ENCODE results near the gene GAS1.

The GAS1 gene

DNA sequence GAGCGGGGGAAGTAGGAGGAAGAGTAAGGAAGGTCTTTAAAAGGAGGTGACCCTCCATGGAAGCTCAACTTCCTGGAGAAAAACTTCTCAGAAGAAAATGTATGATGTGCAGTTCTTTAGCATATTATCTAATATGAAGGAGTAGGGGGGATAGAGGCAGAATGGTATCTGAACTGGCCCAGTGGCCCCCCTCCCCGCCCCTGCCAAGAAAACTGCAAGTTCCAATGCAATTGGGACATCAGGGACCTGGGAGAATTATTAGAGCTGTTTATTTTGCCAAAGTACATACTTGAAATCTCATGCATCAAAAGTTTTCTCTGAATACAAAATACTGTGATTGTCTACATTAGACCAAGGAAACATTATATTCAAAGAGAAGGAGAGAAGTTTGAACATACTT, 40.6 kb upstream of the GAS1 start:
- no peaks in the 10 kb centered on the region for H3K4me1 ChIP-seq (ENCODE audit: control insufficient read depth, low read depth, low read length)
- no peak overlapping the region for H4K5ac ChIP-seq (ENCODE audit: low read length)
- H4K8ac ChIP-seq (ENCODE audit: low read depth, low read length) = no peak overlapping the region
- H2AK5ac ChIP-seq (ENCODE audit: low read length) = no peak overlapping the region
- no peaks in the 10 kb centered on the region for H3K27me3 ChIP-seq (ENCODE audit: insufficient read depth, low read length, poor library complexity)
- H2BK15ac ChIP-seq (replicated peaks; ENCODE audit: low read depth) = no peak overlapping the region
- H3K18ac ChIP-seq (ENCODE audit: low read length) = no peak overlapping the region
- no peak overlapping the region for H3K4me3 ChIP-seq (ENCODE audit: low read length)
- H2BK120ac ChIP-seq (ENCODE audit: low read depth, low read length) = no peak overlapping the region
- no peak overlapping the region for H3K56ac ChIP-seq (ENCODE audit: low read length)
- DNase-seq = no peak
- no peak overlapping the region for H3K4ac ChIP-seq (ENCODE audit: low read depth, low read length)
- H3K79me1 ChIP-seq (ENCODE audit: low read length) = no peaks in the 10 kb centered on the region
- no peak overlapping the region for H3K9ac ChIP-seq (ENCODE audit: low read length)
- H3K79me2 ChIP-seq (ENCODE audit: control insufficient read depth, insufficient read depth, low read length) = no peaks in the 10 kb centered on the region
- no peaks in the 10 kb centered on the region for H3K36me3 ChIP-seq (ENCODE audit: control insufficient read depth, insufficient read depth, low read length)
- H3K27ac ChIP-seq (ENCODE audit: low read depth, low read length) = no peak overlapping the region
- no CpG with 5 or more reads among the region's 2 CpGs for WGBS (ENCODE audit: extremely low coverage, insufficient coverage, low lambda C conversion rate)
- no peak overlapping the region for H2BK5ac ChIP-seq (ENCODE audit: low read length)
- no peak overlapping the region for H3K23ac ChIP-seq (ENCODE audit: low read length)
- H3K4me2 ChIP-seq (ENCODE audit: low read length) = no peak overlapping the region

DNA sequence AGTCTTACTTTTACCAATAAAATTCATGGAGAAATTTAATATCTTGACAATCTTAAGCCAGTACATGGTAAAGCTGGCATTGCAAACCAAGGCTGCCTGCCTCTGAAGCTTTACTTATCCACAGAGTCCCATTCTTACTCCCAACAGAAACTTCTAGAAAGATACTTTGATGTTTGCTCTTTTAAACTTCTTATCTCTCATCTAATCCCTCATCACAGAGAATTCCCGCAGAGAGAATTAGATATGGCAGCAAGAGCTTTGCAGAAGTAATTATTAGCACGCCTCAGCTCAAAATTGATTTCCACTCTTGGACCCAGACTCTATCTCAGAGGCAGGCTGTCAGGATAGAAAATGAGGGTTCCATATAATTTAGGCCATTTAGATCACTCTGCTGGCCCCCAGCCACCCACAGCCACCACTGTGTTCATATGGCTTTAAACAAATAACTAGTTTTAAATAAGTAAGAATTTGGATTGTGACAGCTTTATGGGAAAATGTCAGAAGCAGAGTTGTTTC, 37.9 kb upstream of the GAS1 start:
- Histone ChIP-seq H3K27me3 (ENCODE audit: insufficient read depth, low read length, poor library complexity) (no peaks in the 10 kb centered on the region), H3K79me2 (ENCODE audit: control insufficient read depth, insufficient read depth, low read length) (no peaks in the 10 kb centered on the region), H3K23ac (ENCODE audit: low read length) (no peak overlapping the region), H3K4me1 (ENCODE audit: control insufficient read depth, low read depth, low read length) (no peaks in the 10 kb centered on the region), H3K9ac (ENCODE audit: low read length) (no peak overlapping the region), H2AK5ac (ENCODE audit: low read length) (no peak overlapping the region), H3K56ac (ENCODE audit: low read length) (no peak overlapping the region), H2BK15ac (replicated peaks; ENCODE audit: low read depth) (no peak overlapping the region), H3K4me2 (ENCODE audit: low read length) (no peak overlapping the region), H3K79me1 (ENCODE audit: low read length) (no peaks in the 10 kb centered on the region), H3K18ac (ENCODE audit: low read length) (no peak overlapping the region), H3K27ac (ENCODE audit: low read depth, low read length) (no peak overlapping the region), H4K5ac (ENCODE audit: low read length) (no peak overlapping the region), H2BK5ac (ENCODE audit: low read length) (no peak overlapping the region), H3K4me3 (ENCODE audit: low read length) (no peak overlapping the region), H3K36me3 (ENCODE audit: control insufficient read depth, insufficient read depth, low read length) (no peaks in the 10 kb centered on the region), H2BK120ac (ENCODE audit: low read depth, low read length) (no peak overlapping the region), H4K8ac (ENCODE audit: low read depth, low read length) (no peak overlapping the region), H3K4ac (ENCODE audit: low read depth, low read length) (no peak overlapping the region)
- no CpG with 5 or more reads among the region's 2 CpGs for WGBS (ENCODE audit: extremely low coverage, insufficient coverage, low lambda C conversion rate)
- no peak for DNase-seq

DNA sequence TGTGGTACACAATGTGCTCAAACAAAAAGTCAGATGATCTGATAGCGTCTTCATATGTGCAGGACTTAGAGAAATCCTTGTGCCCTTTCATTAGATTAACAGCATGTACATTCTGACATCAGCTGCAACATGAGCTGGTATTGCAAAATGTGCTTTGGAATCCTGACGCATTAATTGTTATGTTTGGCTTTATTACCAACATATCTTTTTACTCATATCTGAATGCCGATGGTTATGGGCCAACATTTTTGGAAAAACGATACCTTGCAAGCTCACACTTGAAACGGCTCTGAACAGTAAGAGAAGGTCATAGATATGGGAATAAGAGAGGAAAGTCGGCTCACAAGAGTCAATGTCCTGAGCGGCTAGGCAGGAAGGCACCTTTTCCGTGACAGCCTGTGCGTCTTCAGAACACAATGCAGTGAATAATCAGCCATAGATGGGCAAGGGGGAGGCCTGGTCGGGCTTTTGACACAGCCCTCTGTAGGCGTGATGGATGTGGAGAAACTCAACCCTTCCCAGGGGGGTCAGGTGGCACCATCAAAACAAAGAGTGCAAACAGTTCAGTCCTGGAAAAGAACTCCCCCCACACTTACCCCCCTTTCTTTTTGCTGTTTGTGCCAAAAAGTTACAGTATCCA, 36.4 kb upstream of the GAS1 start:
- no peaks in the 10 kb centered on the region for H3K36me3 ChIP-seq (ENCODE audit: control insufficient read depth, insufficient read depth, low read length)
- H3K4me1 ChIP-seq (ENCODE audit: control insufficient read depth, low read depth, low read length) = no peaks in the 10 kb centered on the region
- H4K8ac ChIP-seq (ENCODE audit: low read depth, low read length) = no peak overlapping the region
- no CpG with 5 or more reads among the region's 11 CpGs for WGBS (ENCODE audit: extremely low coverage, insufficient coverage, low lambda C conversion rate)
- H3K4me3 ChIP-seq (ENCODE audit: low read length) = no peak overlapping the region
- no peak overlapping the region for H2BK120ac ChIP-seq (ENCODE audit: low read depth, low read length)
- no peak overlapping the region for H3K56ac ChIP-seq (ENCODE audit: low read length)
- no peak overlapping the region for H2AK5ac ChIP-seq (ENCODE audit: low read length)
- no peak overlapping the region for H3K23ac ChIP-seq (ENCODE audit: low read length)
- H4K5ac ChIP-seq (ENCODE audit: low read length) = no peak overlapping the region
- no peak overlapping the region for H2BK15ac ChIP-seq (replicated peaks; ENCODE audit: low read depth)
- no peak for DNase-seq
- H3K4ac ChIP-seq (ENCODE audit: low read depth, low read length) = no peak overlapping the region
- no peak overlapping the region for H3K27ac ChIP-seq (ENCODE audit: low read depth, low read length)
- H2BK5ac ChIP-seq (ENCODE audit: low read length) = no peak overlapping the region
- no peaks in the 10 kb centered on the region for H3K79me2 ChIP-seq (ENCODE audit: control insufficient read depth, insufficient read depth, low read length)
- H3K18ac ChIP-seq (ENCODE audit: low read length) = no peak overlapping the region
- no peak overlapping the region for H3K9ac ChIP-seq (ENCODE audit: low read length)
- H3K79me1 ChIP-seq (ENCODE audit: low read length) = no peaks in the 10 kb centered on the region
- H3K4me2 ChIP-seq (ENCODE audit: low read length) = no peak overlapping the region
- no peaks in the 10 kb centered on the region for H3K27me3 ChIP-seq (ENCODE audit: insufficient read depth, low read length, poor library complexity)

DNA sequence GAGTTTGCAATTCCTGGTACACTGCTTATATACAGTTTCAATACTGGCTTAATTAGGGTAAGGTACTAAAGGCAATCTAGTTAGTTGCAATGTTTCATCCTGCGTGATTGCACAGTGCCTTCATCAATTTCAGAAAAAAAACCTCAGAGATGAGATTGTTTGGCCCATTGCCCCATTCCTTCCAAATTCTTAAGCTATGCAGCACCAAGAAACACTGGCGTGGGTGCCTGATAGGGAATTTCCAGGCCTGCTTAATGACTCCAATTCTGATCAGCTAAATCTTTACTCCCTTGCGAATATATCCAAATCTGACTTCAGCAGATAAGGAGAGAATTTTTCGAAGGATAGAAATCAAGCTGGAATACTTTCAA, 35.9 kb upstream of the GAS1 start:
- H3K4me3 ChIP-seq (ENCODE audit: low read length) = no peak overlapping the region
- no peak overlapping the region for H3K4ac ChIP-seq (ENCODE audit: low read depth, low read length)
- H3K27me3 ChIP-seq (ENCODE audit: insufficient read depth, low read length, poor library complexity) = no peaks in the 10 kb centered on the region
- no peak overlapping the region for H2BK120ac ChIP-seq (ENCODE audit: low read depth, low read length)
- no peak overlapping the region for H3K9ac ChIP-seq (ENCODE audit: low read length)
- H3K36me3 ChIP-seq (ENCODE audit: control insufficient read depth, insufficient read depth, low read length) = no peaks in the 10 kb centered on the region
- H3K23ac ChIP-seq (ENCODE audit: low read length) = no peak overlapping the region
- H2AK5ac ChIP-seq (ENCODE audit: low read length) = no peak overlapping the region
- DNase-seq = no peak
- WGBS (ENCODE audit: extremely low coverage, insufficient coverage, low lambda C conversion rate) = no CpG with 5 or more reads among the region's 4 CpGs
- no peaks in the 10 kb centered on the region for H3K79me2 ChIP-seq (ENCODE audit: control insufficient read depth, insufficient read depth, low read length)
- H2BK5ac ChIP-seq (ENCODE audit: low read length) = no peak overlapping the region
- H4K8ac ChIP-seq (ENCODE audit: low read depth, low read length) = no peak overlapping the region
- H4K5ac ChIP-seq (ENCODE audit: low read length) = no peak overlapping the region
- no peak overlapping the region for H3K27ac ChIP-seq (ENCODE audit: low read depth, low read length)
- H3K56ac ChIP-seq (ENCODE audit: low read length) = no peak overlapping the region
- H2BK15ac ChIP-seq (replicated peaks; ENCODE audit: low read depth) = no peak overlapping the region
- H3K4me1 ChIP-seq (ENCODE audit: control insufficient read depth, low read depth, low read length) = no peaks in the 10 kb centered on the region
- H3K18ac ChIP-seq (ENCODE audit: low read length) = no peak overlapping the region
- H3K79me1 ChIP-seq (ENCODE audit: low read length) = no peaks in the 10 kb centered on the region
- no peak overlapping the region for H3K4me2 ChIP-seq (ENCODE audit: low read length)

DNA sequence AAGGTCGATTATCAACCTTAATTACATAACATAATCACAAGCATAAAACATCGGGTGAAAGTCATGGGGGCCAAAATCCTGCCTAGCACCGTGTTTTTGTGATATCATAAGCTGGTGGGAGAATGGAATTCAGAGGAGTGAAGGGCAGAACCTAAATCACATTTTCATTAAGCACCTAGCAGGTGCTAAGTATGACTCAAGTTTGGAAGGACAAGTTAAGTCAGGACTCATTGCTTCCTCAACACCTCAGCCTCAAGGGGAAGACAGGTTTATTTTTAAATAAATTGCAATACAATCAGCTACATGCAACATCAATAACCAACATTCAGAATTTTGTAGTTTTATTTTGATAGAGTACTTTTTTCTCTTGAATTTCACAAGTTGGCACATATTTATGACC, 33.5 kb upstream of the GAS1 start:
- Histone ChIP-seq H3K56ac (ENCODE audit: low read length) (no peak overlapping the region), H3K23ac (ENCODE audit: low read length) (no peak overlapping the region), H3K36me3 (ENCODE audit: control insufficient read depth, insufficient read depth, low read length) (no peaks in the 10 kb centered on the region), H3K9ac (ENCODE audit: low read length) (no peak overlapping the region), H2BK15ac (replicated peaks; ENCODE audit: low read depth) (no peak overlapping the region), H3K4ac (ENCODE audit: low read depth, low read length) (no peak overlapping the region), H3K27me3 (ENCODE audit: insufficient read depth, low read length, poor library complexity) (no peaks in the 10 kb centered on the region), H3K18ac (ENCODE audit: low read length) (no peak overlapping the region), H3K79me2 (ENCODE audit: control insufficient read depth, insufficient read depth, low read length) (no peaks in the 10 kb centered on the region), H3K27ac (ENCODE audit: low read depth, low read length) (no peak overlapping the region), H4K8ac (ENCODE audit: low read depth, low read length) (no peak overlapping the region), H3K79me1 (ENCODE audit: low read length) (no peaks in the 10 kb centered on the region), H4K5ac (ENCODE audit: low read length) (no peak overlapping the region), H2BK120ac (ENCODE audit: low read depth, low read length) (no peak overlapping the region), H2AK5ac (ENCODE audit: low read length) (no peak overlapping the region), H3K4me1 (ENCODE audit: control insufficient read depth, low read depth, low read length) (no peaks in the 10 kb centered on the region), H3K4me2 (ENCODE audit: low read length) (no peak overlapping the region), H2BK5ac (ENCODE audit: low read length) (no peak overlapping the region), H3K4me3 (ENCODE audit: low read length) (no peak overlapping the region)
- DNase-seq = no peak
- WGBS (ENCODE audit: extremely low coverage, insufficient coverage, low lambda C conversion rate) = no CpG with 5 or more reads among the region's 3 CpGs

DNA sequence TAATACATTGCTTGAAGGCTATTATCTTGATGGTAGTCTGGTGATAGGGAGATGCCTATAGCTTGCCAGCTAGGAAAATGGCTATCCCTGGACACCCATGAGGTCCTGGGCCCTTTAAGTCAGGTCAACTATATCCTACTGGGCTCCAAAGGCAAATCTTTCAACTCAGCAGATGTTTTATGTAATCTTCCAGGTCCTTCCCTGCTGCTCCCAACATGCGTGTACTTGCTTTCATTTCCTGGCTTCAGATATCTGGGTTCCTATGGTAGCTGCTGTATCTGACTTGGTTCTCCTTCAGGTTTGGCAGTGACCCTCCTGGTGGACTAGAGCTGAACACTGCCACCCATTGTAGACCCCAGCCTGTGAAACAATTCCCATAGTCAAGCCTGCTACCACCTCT, 32.4 kb upstream of the GAS1 start:
- no peak overlapping the region for H3K56ac ChIP-seq (ENCODE audit: low read length)
- no CpG with 5 or more reads among the region's 1 CpG for WGBS (ENCODE audit: extremely low coverage, insufficient coverage, low lambda C conversion rate)
- H2BK15ac ChIP-seq (replicated peaks; ENCODE audit: low read depth) = no peak overlapping the region
- DNase-seq = no peak
- no peak overlapping the region for H3K9ac ChIP-seq (ENCODE audit: low read length)
- no peak overlapping the region for H2AK5ac ChIP-seq (ENCODE audit: low read length)
- no peak overlapping the region for H3K27ac ChIP-seq (ENCODE audit: low read depth, low read length)
- no peaks in the 10 kb centered on the region for H3K27me3 ChIP-seq (ENCODE audit: insufficient read depth, low read length, poor library complexity)
- no peaks in the 10 kb centered on the region for H3K79me1 ChIP-seq (ENCODE audit: low read length)
- no peaks in the 10 kb centered on the region for H3K36me3 ChIP-seq (ENCODE audit: control insufficient read depth, insufficient read depth, low read length)
- H4K8ac ChIP-seq (ENCODE audit: low read depth, low read length) = no peak overlapping the region
- no peak overlapping the region for H4K5ac ChIP-seq (ENCODE audit: low read length)
- no peak overlapping the region for H2BK120ac ChIP-seq (ENCODE audit: low read depth, low read length)
- H2BK5ac ChIP-seq (ENCODE audit: low read length) = no peak overlapping the region
- H3K79me2 ChIP-seq (ENCODE audit: control insufficient read depth, insufficient read depth, low read length) = no peaks in the 10 kb centered on the region
- no peak overlapping the region for H3K4me3 ChIP-seq (ENCODE audit: low read length)
- no peak overlapping the region for H3K23ac ChIP-seq (ENCODE audit: low read length)
- no peaks in the 10 kb centered on the region for H3K4me1 ChIP-seq (ENCODE audit: control insufficient read depth, low read depth, low read length)
- no peak overlapping the region for H3K4me2 ChIP-seq (ENCODE audit: low read length)
- no peak overlapping the region for H3K4ac ChIP-seq (ENCODE audit: low read depth, low read length)
- H3K18ac ChIP-seq (ENCODE audit: low read length) = no peak overlapping the region

Measured in mesendoderm (in vitro differentiated cells).